Measurements from ENCODE around the gene GIMAP7. TPM values are rescaled to one million over a fixed set of nuclear protein-coding genes. Genes with fewer than 3 reads are reported as not detected.

Gene GIMAP7
- total RNA-seq, result 10 to 100 TPM; 45.1 to 50.7 TPM

DNA sequence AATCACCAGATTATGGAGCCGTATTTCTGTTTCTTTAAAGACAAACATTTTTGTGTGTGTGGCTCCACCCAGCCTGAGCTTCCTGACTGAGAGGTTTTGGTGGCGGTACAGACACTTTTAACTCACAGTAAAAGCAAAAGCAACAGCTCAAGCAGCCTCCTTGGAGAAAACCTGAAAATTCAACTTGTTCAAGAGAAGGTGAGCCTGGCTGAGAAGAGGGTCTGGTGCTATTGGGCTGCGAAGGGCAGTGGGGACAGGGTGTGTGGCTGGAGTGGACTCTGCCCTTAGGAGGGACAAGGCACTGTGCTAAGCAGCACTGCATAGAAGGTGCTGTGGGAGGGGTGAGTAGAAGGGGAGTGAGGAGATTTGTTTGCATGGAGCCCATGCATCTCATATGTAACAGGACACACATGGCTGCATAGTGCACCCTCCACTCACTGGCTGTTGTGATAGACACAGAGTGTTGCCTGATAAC is at the start of gene GIMAP7:
TSS of gene GIMAP7 (plus strand) at position 125 of the 475 bp plus-strand sequence. CDS start 5,103 bp downstream, outside the sequence.
- peak within 1 kb of the TSS; percentile 87 for H3K27ac Mint-ChIP-seq
- peaks cover 47% of the 10 kb centered on the region for H3K4me1 Mint-ChIP-seq (ENCODE audit: low read depth)
- ATAC-seq (replicated peaks in 1 of 2), result peak; percentile 85 to 87
- peaks cover 2 to 3% of the 10 kb centered on the region in 2 donors for H3K9me3 Mint-ChIP-seq
- peaks cover 9 to 19% of the 10 kb centered on the region in 2 donors for H3K36me3 Mint-ChIP-seq (ENCODE audit: insufficient read depth in 2 of 2)
- peak within 1 kb of the TSS; percentile 91 to 94 for H3K4me3 Mint-ChIP-seq
- H3K27me3 Mint-ChIP-seq (ENCODE audit: low read depth), result no peaks in the 10 kb centered on the region
- DNase-seq, result peak; percentile 56 to 65

DNA sequence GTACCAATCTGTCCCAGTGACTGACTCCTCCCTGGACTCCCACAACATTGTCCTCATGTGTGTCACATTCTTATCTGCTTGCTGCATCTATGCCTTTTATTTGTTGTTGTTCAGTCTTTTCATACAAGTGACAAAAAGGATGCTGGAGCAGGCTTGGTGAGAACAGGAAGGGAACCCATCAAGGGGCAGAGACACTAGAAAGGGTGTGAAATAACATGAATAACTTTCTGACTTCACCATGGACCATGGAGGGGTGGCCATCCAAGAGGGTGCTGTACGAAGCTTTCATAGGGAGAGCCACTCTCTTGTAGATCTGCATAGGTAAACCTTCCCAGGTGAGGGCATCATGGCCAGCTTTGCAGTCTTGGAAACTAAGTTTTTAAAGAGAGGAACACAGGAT is 49.7 kb upstream of the GIMAP7 start:
- no peaks in the 10 kb centered on the region for H3K27me3 Mint-ChIP-seq (ENCODE audit: low read depth)
- peak overlapping the region; percentile 25 for H3K27ac Mint-ChIP-seq
- H3K4me1 Mint-ChIP-seq (ENCODE audit: low read depth), result peaks cover 62% of the 10 kb centered on the region
- peaks cover 10 to 17% of the 10 kb centered on the region in 2 donors for H3K9me3 Mint-ChIP-seq
- DNase-seq (no peak), ATAC-seq (replicated peaks in 1 of 2) (no peak)
- H3K4me3 Mint-ChIP-seq, result no peak overlapping the region
- peaks cover 34 to 47% of the 10 kb centered on the region in 2 donors for H3K36me3 Mint-ChIP-seq (ENCODE audit: insufficient read depth in 2 of 2)

DNA sequence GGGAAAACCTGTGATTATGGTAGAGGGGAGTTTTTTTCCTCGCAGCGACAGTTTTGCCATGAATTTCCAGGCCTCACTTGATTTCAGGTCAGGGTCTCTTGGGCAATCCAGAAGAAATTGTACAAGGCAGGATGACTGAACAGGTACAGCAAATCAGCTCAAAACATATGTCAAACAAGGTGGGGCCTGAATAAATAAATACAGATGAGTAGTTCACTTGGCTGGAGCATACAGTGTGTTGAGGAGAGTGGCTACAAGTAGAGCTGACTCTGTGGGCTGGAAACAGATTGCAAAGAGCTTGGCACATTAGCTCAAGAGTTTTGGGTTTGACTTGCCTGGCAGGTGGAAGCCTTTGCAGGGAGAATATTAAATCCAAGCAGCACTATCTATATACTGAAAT is 49.3 kb upstream of the GIMAP7 start:
- H3K27ac Mint-ChIP-seq, result peak overlapping the region; percentile 25

DNA sequence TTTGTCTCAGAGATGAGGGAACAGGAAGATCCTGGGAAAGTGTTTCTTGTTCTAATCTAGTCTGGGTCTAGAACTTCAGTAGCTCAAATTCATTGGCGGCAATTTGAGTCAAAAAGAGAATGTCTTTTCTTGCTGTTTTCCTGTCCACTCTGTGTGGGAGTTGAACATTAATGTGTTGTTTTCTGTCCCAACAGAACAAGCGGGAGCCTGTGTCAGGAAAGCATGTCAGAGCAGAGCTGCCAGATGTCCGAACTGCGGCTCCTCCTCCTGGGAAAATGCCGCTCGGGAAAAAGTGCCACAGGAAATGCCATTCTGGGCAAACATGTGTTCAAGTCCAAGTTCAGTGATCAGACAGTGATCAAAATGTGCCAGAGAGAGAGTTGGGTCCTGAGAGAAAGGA is 48.2 kb upstream of the GIMAP7 start:
- no peak overlapping the region for H3K27ac Mint-ChIP-seq
- peaks cover 25 to 37% of the 10 kb centered on the region in 2 donors for H3K36me3 Mint-ChIP-seq (ENCODE audit: insufficient read depth in 2 of 2)
- peaks cover 10 to 15% of the 10 kb centered on the region in 2 donors for H3K9me3 Mint-ChIP-seq
- ATAC-seq (replicated peaks in 1 of 2), result no peak
- no peak overlapping the region for H3K4me3 Mint-ChIP-seq
- peaks cover 59% of the 10 kb centered on the region for H3K4me1 Mint-ChIP-seq (ENCODE audit: low read depth)
- no peak for DNase-seq
- no peaks in the 10 kb centered on the region for H3K27me3 Mint-ChIP-seq (ENCODE audit: low read depth)

More for the DNA sequence above, 49.3 kb upstream of the GIMAP7 start:
- no peaks in the 10 kb centered on the region for H3K27me3 Mint-ChIP-seq (ENCODE audit: low read depth)
- H3K36me3 Mint-ChIP-seq (ENCODE audit: insufficient read depth in 2 of 2), result peaks cover 30 to 43% of the 10 kb centered on the region in 2 donors
- DNase-seq, result no peak
- no peak for ATAC-seq (replicated peaks in 1 of 2)
- H3K9me3 Mint-ChIP-seq, result peaks cover 10 to 17% of the 10 kb centered on the region in 2 donors
- no peak overlapping the region for H3K4me3 Mint-ChIP-seq
- H3K4me1 Mint-ChIP-seq (ENCODE audit: low read depth), result peaks cover 61% of the 10 kb centered on the region

DNA sequence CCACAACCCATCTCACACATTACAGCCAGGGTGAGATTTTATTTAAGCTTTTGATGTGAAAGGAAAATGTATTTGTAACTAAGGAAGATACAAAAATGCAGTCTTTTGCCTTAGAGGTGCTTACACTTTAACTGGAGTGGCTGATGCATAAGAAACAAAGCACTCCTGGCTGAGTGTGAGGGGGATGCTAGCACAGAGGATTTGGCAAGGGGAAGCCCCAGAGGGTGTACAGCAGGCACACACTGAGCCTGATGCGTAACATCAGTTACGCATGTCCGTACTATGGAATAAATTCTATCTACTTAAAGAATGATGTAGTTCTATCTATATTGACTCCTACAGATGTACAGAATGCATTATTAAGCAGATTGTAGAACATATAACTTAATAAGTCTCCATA is 46.4 kb upstream of the GIMAP7 start:
- Mint-ChIP-seq H3K9me3 (peaks cover 2 to 4% of the 10 kb centered on the region in 2 donors), H3K27me3 (ENCODE audit: low read depth) (no peaks in the 10 kb centered on the region), H3K4me1 (ENCODE audit: low read depth) (peaks cover 66% of the 10 kb centered on the region), H3K36me3 (ENCODE audit: insufficient read depth in 2 of 2) (peaks cover 11 to 19% of the 10 kb centered on the region in 2 donors), H3K4me3 (peak overlapping the region in 1 of 2 donors; percentile 66), H3K27ac (peak overlapping the region; percentile 77)
- DNase-seq (no peak), ATAC-seq (replicated peaks in 1 of 2) (peak; percentile 52 to 67)

DNA sequence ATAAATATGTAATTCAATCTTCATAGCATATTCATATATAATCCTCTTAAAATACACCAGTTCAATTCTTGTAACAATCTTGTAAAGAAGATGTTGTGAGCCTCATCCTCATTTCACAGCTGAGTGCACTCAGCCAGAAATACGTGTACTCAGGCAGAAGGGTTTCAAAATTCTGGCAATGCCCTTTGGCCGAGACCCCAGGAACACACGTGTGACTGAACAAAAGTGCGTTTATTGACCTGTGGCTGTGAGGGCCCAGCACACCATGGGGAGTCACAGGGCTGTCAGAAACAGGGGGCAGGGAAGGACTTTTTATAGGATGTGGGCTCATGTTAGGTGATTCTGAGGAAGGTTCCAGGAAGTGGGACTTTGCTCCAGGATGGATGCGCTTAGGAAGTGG is 42.8 kb upstream of the GIMAP7 start:
- no peak overlapping the region for H3K4me3 Mint-ChIP-seq
- peak overlapping the region; percentile 1 for H3K27ac Mint-ChIP-seq
- no peaks in the 10 kb centered on the region for H3K27me3 Mint-ChIP-seq (ENCODE audit: low read depth)
- no peak for DNase-seq
- ATAC-seq (replicated peaks in 1 of 2), result no peak
- peaks cover 20 to 38% of the 10 kb centered on the region in 2 donors for H3K36me3 Mint-ChIP-seq (ENCODE audit: insufficient read depth in 2 of 2)
- H3K9me3 Mint-ChIP-seq, result no peaks in the 10 kb centered on the region
- H3K4me1 Mint-ChIP-seq (ENCODE audit: low read depth), result peaks cover 67% of the 10 kb centered on the region

DNA sequence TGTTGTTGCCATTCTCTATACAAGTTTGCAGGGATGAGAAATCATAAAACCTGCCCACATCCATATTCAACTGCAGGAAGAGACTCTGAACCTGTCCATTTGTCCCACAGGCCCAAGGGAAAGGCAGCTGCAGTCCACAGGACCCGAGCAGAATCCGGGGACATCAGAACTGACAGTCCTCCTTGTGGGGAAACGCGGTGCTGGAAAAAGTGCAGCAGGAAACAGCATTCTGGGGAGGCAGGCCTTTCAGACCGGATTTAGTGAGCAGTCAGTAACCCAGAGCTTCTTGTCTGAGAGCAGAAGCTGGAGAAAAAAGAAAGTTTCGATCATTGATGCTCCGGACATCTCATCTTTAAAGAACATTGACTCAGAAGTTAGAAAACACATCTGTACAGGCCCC is 40.8 kb upstream of the GIMAP7 start:
- Mint-ChIP-seq H3K4me1 (ENCODE audit: low read depth) (peaks cover 70% of the 10 kb centered on the region), H3K27ac (no peak overlapping the region), H3K9me3 (no peaks in the 10 kb centered on the region), H3K36me3 (ENCODE audit: insufficient read depth in 2 of 2) (peaks cover 20 to 36% of the 10 kb centered on the region in 2 donors), H3K4me3 (peak overlapping the region in 1 of 2 donors; percentile 42), H3K27me3 (ENCODE audit: low read depth) (no peaks in the 10 kb centered on the region)
- ATAC-seq (replicated peaks in 1 of 2) (no peak), DNase-seq (no peak)

DNA sequence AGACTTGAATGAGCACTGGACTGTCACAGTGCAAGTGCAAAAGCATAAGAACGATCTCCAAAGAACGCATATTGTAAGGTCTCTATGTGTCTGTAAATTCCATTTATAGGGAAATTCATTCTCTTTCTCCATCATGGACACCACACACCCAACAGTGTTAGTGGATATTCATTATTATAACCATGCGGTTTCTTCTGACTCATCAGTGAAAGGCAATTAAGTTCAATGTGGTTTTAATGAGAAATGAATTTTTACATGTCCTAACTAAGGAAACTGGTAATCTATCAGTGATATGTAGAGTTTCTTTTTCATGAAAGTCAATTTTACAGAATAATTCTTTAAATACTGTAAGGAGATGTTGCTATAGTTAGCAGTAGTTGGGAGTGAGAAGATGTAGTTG is 38.4 kb upstream of the GIMAP7 start:
- ATAC-seq (replicated peaks in 1 of 2) (peak; percentile 37 to 59), DNase-seq (no peak)
- Mint-ChIP-seq H3K27ac (peak overlapping the region; percentile 99), H3K36me3 (ENCODE audit: insufficient read depth in 2 of 2) (peaks cover 19 to 32% of the 10 kb centered on the region in 2 donors), H3K27me3 (ENCODE audit: low read depth) (no peaks in the 10 kb centered on the region), H3K9me3 (no peaks in the 10 kb centered on the region), H3K4me3 (peak overlapping the region; percentile 69 to 87), H3K4me1 (ENCODE audit: low read depth) (peaks cover 80% of the 10 kb centered on the region)

DNA sequence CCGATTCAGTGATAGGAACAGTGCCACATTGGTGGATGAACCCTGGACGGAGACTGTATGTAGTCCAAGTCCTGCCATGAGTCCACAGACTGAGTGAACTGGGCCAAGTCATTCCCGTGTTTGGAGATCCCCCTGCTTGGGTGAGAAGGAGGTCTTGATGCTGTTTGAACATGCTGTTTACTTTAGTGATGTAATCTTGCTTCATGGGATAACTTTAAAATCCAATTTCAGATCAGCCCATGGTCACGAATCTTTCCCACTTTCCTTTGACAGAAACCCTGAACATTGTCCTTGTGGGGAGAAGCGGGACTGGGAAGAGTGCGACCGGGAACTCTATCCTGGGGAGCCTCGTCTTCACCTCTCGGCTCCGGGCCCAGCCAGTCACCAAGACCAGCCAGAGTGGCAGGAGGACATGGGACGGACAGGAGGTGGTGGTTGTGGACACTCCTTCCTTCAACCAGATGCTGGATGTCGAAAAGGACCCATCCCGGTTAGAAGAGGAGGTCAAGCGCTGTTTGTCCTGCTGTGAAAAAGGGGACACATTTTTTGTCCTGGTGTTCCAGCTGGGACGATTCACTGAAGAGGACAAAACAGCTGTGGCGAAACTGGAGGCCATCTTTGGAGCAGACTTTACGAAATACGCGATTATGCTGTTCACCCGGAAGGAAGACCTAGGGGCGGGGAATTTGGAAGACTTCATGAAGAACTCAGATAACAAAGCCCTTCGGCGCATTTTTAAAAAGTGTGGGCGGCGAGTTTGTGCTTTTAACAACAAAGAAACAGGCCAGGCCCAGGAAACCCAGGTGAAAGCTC is 37.6 kb upstream of the GIMAP7 start:
- Mint-ChIP-seq H3K4me1 (ENCODE audit: low read depth) (peaks cover 83% of the 10 kb centered on the region), H3K36me3 (ENCODE audit: insufficient read depth in 2 of 2) (peaks cover 21 to 35% of the 10 kb centered on the region in 2 donors), H3K27me3 (ENCODE audit: low read depth) (no peaks in the 10 kb centered on the region), H3K4me3 (peak overlapping the region; percentile 69 to 87), H3K9me3 (no peaks in the 10 kb centered on the region), H3K27ac (peak overlapping the region; percentile 99)
- DNase-seq (peak in 1 of 2 donors; percentile 25), ATAC-seq (replicated peaks in 1 of 2) (peak in 1 of 2 donors; percentile 31)

DNA sequence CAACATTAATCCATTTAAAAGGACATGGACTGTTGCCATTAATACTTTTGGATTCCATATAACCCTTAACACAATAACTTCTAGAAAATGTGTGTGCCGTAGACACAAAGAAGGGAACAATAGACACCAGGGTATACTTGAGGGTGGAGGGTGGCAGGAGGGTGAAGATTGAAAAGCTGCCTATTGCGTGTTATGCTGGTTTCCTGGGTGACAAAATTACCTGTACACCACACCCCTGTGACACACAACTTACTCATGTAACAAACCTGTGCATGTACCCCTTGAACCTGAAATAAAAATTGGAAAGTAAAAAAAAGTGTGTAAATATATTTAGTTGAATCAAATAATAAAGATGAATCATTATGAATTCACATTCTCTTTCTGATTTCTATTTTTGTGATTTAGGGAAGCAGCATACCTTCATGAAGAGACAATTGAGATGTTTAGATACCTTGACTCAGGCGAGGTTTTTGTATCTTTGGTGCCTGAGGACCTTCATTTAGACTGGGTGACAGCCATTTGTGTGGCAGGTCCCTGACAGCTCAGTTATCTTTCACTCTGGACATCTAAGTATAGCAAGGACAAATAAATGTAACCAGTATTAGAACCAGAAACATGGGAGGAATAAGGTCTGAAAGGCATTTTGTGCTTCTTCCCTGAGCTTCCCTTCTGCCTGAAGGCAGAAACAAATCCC is 35.5 kb upstream of the GIMAP7 start:
- no peaks in the 10 kb centered on the region for H3K9me3 Mint-ChIP-seq
- ATAC-seq (replicated peaks in 1 of 2) (peak; percentile 58 to 70), DNase-seq (peak in 1 of 2 donors; percentile 23)
- H3K36me3 Mint-ChIP-seq (ENCODE audit: insufficient read depth in 2 of 2), result peaks cover 21 to 30% of the 10 kb centered on the region in 2 donors
- peak overlapping the region; percentile 79 to 87 for H3K4me3 Mint-ChIP-seq
- peaks cover 92% of the 10 kb centered on the region for H3K4me1 Mint-ChIP-seq (ENCODE audit: low read depth)
- H3K27ac Mint-ChIP-seq, result peak overlapping the region; percentile 92
- no peaks in the 10 kb centered on the region for H3K27me3 Mint-ChIP-seq (ENCODE audit: low read depth)

DNA sequence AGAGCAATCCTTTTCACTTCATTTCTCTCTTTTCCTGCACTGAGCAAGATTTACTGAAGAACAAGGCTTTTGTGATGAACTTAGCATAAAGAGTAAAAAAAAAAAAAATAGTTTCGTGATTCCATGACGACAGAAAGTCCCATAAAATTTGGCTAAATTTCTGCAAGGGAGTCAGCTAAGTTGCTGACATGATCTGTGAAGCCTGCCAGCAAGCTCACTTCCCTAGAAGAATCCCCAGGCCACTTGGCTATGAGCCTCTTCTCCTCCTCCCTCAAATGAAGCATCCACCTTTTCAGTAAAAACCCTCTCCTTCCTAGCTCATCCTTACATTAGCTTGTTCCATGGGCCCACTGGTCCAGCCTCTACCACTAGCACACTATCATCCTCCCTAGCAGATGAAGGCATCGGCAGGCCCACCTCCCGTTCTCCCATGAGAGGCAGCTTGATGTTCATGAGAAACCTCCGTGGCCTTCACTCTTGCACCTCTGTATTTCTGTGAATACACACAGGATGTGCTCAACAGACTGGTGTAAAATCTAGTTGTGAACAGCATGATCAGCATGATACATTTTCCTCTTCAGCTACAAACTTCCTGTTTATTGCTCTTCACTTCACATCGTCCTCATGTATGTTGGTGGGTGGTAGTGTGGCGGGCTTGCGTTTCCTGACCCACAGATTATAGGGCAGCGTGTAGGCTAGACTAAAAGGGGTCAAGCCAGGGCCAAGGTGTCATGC is 33.3 kb upstream of the GIMAP7 start:
- peak overlapping the region; percentile 86 to 88 for H3K4me3 Mint-ChIP-seq
- peaks cover 99% of the 10 kb centered on the region for H3K4me1 Mint-ChIP-seq (ENCODE audit: low read depth)
- H3K36me3 Mint-ChIP-seq (ENCODE audit: insufficient read depth in 2 of 2), result peaks cover 12 to 13% of the 10 kb centered on the region in 2 donors
- H3K9me3 Mint-ChIP-seq, result no peaks in the 10 kb centered on the region
- peak; percentile 68 to 75 for ATAC-seq (replicated peaks in 1 of 2)
- DNase-seq, result peak; percentile 28 to 54
- peak overlapping the region; percentile 98 for H3K27ac Mint-ChIP-seq
- H3K27me3 Mint-ChIP-seq (ENCODE audit: low read depth), result no peaks in the 10 kb centered on the region

DNA sequence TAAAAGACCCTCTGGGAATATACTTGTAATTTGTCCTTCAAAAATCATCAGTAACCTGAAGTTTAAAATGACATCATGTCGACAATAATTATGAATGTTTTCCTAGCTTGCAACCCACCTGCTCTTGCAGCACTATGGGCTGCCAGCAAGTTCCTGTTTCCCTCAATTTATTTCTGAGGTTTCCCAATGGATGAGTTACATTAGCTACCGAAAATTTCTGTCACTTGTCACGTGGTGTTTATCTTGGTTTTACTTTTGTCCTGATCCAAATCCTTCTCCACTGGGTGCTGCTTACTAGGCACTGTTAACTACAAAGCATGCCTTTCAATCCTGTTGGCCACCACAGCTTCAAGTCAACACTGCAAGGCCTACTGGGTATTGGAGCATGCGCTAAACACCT is 32.8 kb upstream of the GIMAP7 start:
- peaks cover 8% of the 10 kb centered on the region in 2 donors for H3K36me3 Mint-ChIP-seq (ENCODE audit: insufficient read depth in 2 of 2)
- ATAC-seq (replicated peaks in 1 of 2) (no peak), DNase-seq (no peak)
- H3K27ac Mint-ChIP-seq, result peak overlapping the region; percentile 98
- peaks cover 98% of the 10 kb centered on the region for H3K4me1 Mint-ChIP-seq (ENCODE audit: low read depth)
- H3K27me3 Mint-ChIP-seq (ENCODE audit: low read depth), result no peaks in the 10 kb centered on the region
- peaks cover 0 to 1% of the 10 kb centered on the region in 2 donors for H3K9me3 Mint-ChIP-seq
- peak overlapping the region; percentile 86 to 88 for H3K4me3 Mint-ChIP-seq

Measured in activated T-cell treated with anti-CD3 and anti-CD28 coated beads, Interleukin-2, amount 50 U/mL, for 72 hours (primary cell).